HepG2 (cell line): ENCODE measurements around the gene CREG2. TPM values are rescaled to one million over a fixed set of nuclear protein-coding genes. Genes with fewer than 3 reads are reported as not detected.

Experiments used
- FOXK1 ChIP-seq: sonication (generic); formaldehyde crosslinking; IDR thresholded peaks from 2 replicates; pipeline ENCODE4 v1.4.0; 2020; ENCODE audit warnings: low read depth, missing genetic modification reagents, borderline replicate concordance
- GZF1 ChIP-seq: sonication (generic); formaldehyde crosslinking; IDR thresholded peaks from 2 replicates; pipeline ENCODE4 v1.5.1; 2020; ENCODE audit warnings: mild to moderate bottlenecking, missing genetic modification reagents
- MTF2 ChIP-seq: sonication (generic); formaldehyde crosslinking; IDR thresholded peaks from 2 replicates; pipeline ENCODE4 v1.5.0; 2020; ENCODE audit warnings: missing genetic modification reagents, borderline replicate concordance
- PAF1 ChIP-seq: IDR thresholded peaks from 2 replicates; pipeline ENCODE4 v1.6.1; 2016; ENCODE audit warnings: missing genetic modification reagents, missing compliant biosample characterization
- PHF5A ChIP-seq: IDR thresholded peaks from one replicate; pipeline ENCODE4 v1.6.1; 2018; ENCODE audit warnings: low read depth, missing genetic modification reagents; ENCODE audit not compliant: unreplicated experiment
- SMC3 ChIP-seq: IDR thresholded peaks from 2 replicates; pipeline ENCODE4 v1.6.1; 2011; ENCODE audit warnings: low read length, improper control_type of control experiment
- ZFP37 ChIP-seq: sonication (generic); formaldehyde crosslinking; IDR thresholded peaks from 2 replicates; pipeline ENCODE4 v1.4.0; 2020; ENCODE audit warnings: missing genetic modification reagents, borderline replicate concordance
- ZNF343 ChIP-seq: sonication (generic); formaldehyde crosslinking; IDR thresholded peaks from 2 replicates; pipeline ENCODE4 v1.4.0; 2020; ENCODE audit warnings: mild to moderate bottlenecking, missing genetic modification reagents
- ZNF703 ChIP-seq: sonication (generic); formaldehyde crosslinking; IDR thresholded peaks from 2 replicates; pipeline ENCODE4 v1.5.1; 2020; ENCODE audit warnings: missing genetic modification reagents, mild to moderate bottlenecking, moderate library complexity, borderline replicate concordance
- ZNF790 ChIP-seq: sonication (generic); formaldehyde crosslinking; IDR thresholded peaks from 2 replicates; pipeline ENCODE4 v1.8.0; 2022; ENCODE audit warnings: missing genetic modification reagents, mild to moderate bottlenecking, borderline replicate concordance
- polyA plus RNA-seq, 8 experiments: library from polyadenylated mRNA; depleted of rRNA in 3 of 8; stranded (reverse) in 7 of 8; unstranded in 1 of 8; fragments of >200 nt; fragmentation: Illumina TruSeq in 4 of 8; extraction: Trizol in 4 of 8; gene quantifications; 2 replicates each; pipeline versions ENCODE4 v1.2.1 to v1.2.3, GENCODE V29; 2011 to 2016; ENCODE audit warnings: low read depth in 4 of 8, missing spikeins in 1 of 8, mixed read lengths in 1 of 8; ENCODE audit not compliant: insufficient read depth in 1 of 8
- total RNA-seq, 5 experiments: library from RNA; depleted of rRNA; stranded (reverse); fragments of >200 nt; fragmentation: Illumina TruSeq; extraction: Trizol; gene quantifications; 2 replicates each; pipeline ENCODE4 v1.2.3, GENCODE V29; 2016; ENCODE audit warnings: low read depth in 1 of 5
- TF ChIP-seq, protein P1 (sequence below): sonication (generic); formaldehyde crosslinking; IDR thresholded peaks from 2 replicates; pipeline ENCODE4 v1.9.0; 2021; ENCODE audit warnings: missing genetic modification reagents, borderline replicate concordance
- TF ChIP-seq, protein P2 (sequence below): sonication (generic); formaldehyde crosslinking; IDR thresholded peaks from 2 replicates; pipeline ENCODE4 v1.5.0; 2020; ENCODE audit warnings: mild to moderate bottlenecking, missing genetic modification reagents, borderline replicate concordance
- TF ChIP-seq, protein P3 (sequence below): sonication (generic); formaldehyde crosslinking; IDR thresholded peaks from 2 replicates; pipeline ENCODE4 v1.4.0; 2020; ENCODE audit warnings: mild to moderate bottlenecking, missing genetic modification reagents
- TF ChIP-seq, protein P4 (sequence below): sonication (generic); formaldehyde crosslinking; IDR thresholded peaks from 2 replicates; pipeline ENCODE4 v1.9.0; 2022; ENCODE audit warnings: low read depth, missing genetic modification reagents
- TF ChIP-seq, protein P5 (sequence below): sonication (generic); formaldehyde crosslinking; IDR thresholded peaks from 2 replicates; pipeline ENCODE4 v1.4.0; 2020; ENCODE audit warnings: missing genetic modification reagents

Gene CREG2
- total and polyA plus RNA-seq, 2 of the 13 experiments (the other 11 are each of a cell fraction or from before 2014, with no cell fraction given), result 0.18 to 0.26 TPM

DNA sequence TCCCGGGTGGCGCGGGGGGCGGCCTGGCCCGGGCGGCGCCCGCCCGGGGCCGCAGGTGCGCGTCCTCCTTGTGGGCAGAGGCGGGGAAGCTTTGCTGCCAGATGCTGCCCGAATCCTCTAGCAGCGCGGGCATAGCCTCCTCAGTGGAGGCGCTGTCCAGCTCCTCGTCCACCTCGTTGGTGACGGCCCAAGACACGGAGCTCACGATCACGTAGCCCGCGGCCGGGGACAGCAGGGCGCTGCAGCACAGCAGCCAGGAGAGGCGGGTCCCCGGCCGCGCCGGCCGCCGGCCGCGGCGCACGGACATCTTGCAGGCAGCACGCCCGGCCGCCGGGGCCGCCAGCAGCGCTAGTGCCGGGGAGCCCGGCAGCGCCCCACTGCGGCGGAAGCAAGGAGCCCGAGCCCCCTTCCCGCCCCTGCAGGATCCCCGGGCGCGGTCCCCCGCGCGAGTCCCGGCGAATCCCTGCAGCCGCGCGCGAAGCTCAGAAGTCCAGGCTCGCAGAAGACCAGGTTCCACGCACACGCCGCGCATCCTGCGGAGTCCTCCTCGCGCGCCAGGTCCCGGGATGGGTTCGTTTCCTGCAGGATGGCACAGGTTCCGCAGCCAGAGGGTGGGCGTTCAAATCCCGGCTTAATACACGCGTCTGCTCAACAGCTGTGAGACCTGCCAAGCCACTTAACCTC is at the start of gene CREG2 (continued):
- TF ChIP-seq GZF1 (CRISPR knock-in tag) (0 out of 2 replicates have a peak, but pooled peaks have one; percentile 39), FOXK1 (CRISPR knock-in tag) (no peak), SMC3 (no peak), MTF2 (CRISPR knock-in tag) (peak; percentile 21; the same call in 1 of the 2 replicates), ZFP37 (CRISPR knock-in tag) (no peak), ZNF790 (CRISPR knock-in tag) (peak; percentile 74; the same call in 1 of the 2 replicates), PAF1 (CRISPR knock-in tag) (no peak), ZNF343 (no peak), PHF5A (CRISPR knock-in tag) (no peak), ZNF703 (CRISPR knock-in tag) (no peak)
- TF ChIP-seq, protein P1, sequence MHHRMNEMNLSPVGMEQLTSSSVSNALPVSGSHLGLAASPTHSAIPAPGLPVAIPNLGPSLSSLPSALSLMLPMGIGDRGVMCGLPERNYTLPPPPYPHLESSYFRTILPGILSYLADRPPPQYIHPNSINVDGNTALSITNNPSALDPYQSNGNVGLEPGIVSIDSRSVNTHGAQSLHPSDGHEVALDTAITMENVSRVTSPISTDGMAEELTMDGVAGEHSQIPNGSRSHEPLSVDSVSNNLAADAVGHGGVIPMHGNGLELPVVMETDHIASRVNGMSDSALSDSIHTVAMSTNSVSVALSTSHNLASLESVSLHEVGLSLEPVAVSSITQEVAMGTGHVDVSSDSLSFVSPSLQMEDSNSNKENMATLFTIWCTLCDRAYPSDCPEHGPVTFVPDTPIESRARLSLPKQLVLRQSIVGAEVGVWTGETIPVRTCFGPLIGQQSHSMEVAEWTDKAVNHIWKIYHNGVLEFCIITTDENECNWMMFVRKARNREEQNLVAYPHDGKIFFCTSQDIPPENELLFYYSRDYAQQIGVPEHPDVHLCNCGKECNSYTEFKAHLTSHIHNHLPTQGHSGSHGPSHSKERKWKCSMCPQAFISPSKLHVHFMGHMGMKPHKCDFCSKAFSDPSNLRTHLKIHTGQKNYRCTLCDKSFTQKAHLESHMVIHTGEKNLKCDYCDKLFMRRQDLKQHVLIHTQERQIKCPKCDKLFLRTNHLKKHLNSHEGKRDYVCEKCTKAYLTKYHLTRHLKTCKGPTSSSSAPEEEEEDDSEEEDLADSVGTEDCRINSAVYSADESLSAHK (CRISPR knock-in tag), result no peak
- TF ChIP-seq, protein P2, sequence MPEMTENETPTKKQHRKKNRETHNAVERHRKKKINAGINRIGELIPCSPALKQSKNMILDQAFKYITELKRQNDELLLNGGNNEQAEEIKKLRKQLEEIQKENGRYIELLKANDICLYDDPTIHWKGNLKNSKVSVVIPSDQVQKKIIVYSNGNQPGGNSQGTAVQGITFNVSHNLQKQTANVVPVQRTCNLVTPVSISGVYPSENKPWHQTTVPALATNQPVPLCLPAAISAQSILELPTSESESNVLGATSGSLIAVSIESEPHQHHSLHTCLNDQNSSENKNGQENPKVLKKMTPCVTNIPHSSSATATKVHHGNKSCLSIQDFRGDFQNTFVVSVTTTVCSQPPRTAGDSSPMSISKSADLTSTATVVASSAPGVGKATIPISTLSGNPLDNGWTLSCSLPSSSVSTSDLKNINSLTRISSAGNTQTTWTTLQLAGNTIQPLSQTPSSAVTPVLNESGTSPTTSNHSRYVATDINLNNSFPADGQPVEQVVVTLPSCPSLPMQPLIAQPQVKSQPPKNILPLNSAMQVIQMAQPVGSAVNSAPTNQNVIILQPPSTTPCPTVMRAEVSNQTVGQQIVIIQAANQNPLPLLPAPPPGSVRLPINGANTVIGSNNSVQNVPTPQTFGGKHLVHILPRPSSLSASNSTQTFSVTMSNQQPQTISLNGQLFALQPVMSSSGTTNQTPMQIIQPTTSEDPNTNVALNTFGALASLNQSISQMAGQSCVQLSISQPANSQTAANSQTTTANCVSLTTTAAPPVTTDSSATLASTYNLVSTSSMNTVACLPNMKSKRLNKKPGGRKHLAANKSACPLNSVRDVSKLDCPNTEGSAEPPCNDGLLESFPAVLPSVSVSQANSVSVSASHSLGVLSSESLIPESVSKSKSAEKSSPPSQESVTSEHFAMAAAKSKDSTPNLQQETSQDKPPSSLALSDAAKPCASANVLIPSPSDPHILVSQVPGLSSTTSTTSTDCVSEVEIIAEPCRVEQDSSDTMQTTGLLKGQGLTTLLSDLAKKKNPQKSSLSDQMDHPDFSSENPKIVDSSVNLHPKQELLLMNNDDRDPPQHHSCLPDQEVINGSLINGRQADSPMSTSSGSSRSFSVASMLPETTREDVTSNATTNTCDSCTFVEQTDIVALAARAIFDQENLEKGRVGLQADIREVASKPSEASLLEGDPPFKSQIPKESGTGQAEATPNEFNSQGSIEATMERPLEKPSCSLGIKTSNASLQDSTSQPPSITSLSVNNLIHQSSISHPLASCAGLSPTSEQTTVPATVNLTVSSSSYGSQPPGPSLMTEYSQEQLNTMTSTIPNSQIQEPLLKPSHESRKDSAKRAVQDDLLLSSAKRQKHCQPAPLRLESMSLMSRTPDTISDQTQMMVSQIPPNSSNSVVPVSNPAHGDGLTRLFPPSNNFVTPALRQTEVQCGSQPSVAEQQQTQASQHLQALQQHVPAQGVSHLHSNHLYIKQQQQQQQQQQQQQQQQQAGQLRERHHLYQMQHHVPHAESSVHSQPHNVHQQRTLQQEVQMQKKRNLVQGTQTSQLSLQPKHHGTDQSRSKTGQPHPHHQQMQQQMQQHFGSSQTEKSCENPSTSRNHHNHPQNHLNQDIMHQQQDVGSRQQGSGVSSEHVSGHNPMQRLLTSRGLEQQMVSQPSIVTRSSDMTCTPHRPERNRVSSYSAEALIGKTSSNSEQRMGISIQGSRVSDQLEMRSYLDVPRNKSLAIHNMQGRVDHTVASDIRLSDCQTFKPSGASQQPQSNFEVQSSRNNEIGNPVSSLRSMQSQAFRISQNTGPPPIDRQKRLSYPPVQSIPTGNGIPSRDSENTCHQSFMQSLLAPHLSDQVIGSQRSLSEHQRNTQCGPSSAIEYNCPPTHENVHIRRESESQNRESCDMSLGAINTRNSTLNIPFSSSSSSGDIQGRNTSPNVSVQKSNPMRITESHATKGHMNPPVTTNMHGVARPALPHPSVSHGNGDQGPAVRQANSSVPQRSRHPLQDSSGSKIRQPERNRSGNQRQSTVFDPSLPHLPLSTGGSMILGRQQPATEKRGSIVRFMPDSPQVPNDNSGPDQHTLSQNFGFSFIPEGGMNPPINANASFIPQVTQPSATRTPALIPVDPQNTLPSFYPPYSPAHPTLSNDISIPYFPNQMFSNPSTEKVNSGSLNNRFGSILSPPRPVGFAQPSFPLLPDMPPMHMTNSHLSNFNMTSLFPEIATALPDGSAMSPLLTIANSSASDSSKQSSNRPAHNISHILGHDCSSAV (CRISPR knock-in tag), result no peak
- TF ChIP-seq, protein P3, sequence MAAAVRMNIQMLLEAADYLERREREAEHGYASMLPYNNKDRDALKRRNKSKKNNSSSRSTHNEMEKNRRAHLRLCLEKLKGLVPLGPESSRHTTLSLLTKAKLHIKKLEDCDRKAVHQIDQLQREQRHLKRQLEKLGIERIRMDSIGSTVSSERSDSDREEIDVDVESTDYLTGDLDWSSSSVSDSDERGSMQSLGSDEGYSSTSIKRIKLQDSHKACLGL, result 0 out of 2 replicates have a peak, but pooled peaks have one; percentile 42
- TF ChIP-seq, protein P4, sequence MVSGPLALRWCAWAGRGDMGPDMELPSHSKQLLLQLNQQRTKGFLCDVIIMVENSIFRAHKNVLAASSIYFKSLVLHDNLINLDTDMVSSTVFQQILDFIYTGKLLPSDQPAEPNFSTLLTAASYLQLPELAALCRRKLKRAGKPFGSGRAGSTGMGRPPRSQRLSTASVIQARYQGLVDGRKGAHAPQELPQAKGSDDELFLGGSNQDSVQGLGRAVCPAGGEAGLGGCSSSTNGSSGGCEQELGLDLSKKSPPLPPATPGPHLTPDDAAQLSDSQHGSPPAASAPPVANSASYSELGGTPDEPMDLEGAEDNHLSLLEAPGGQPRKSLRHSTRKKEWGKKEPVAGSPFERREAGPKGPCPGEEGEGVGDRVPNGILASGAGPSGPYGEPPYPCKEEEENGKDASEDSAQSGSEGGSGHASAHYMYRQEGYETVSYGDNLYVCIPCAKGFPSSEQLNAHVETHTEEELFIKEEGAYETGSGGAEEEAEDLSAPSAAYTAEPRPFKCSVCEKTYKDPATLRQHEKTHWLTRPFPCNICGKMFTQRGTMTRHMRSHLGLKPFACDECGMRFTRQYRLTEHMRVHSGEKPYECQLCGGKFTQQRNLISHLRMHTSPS, result no peak
- TF ChIP-seq, protein P5, sequence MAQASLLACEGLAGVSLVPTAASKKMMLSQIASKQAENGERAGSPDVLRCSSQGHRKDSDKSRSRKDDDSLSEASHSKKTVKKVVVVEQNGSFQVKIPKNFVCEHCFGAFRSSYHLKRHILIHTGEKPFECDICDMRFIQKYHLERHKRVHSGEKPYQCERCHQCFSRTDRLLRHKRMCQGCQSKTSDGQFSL, result no peak
